RWPE1 (cell line): ENCODE data around the gene HDAC4.

Experiments used
- CTCF ChIA-PET: fragments of 350-600 bp; sonication (Branson Sonifier 250); formaldehyde crosslinking; extraction: SDS; loops from one replicate; lab custom pipeline; 2021; lab: Yijun Ruan, JAX
- POLR2A ChIA-PET: fragments of 400-600 bp; formaldehyde crosslinking; extraction: SDS; loops from one replicate; lab custom pipeline; 2020; ENCODE audit warnings: antibody characterized with exemption; ENCODE audit not compliant: low non-redundant PET; lab: Yijun Ruan, JAX
- DNase-seq: peaks from one replicate; pipeline ENCODE4 v3.0.0; 2012; ENCODE audit warnings: low spot score
- H3K27ac ChIP-seq: fragments of 450-650 bp; 2 replicates; pipeline ENCODE4 v1.5.1; 2017
- CTCF ChIP-seq: fragments of 450-650 bp; conservative IDR thresholded peaks from 2 replicates; pipeline ENCODE4 v1.5.1; 2017; ENCODE audit warnings: low read depth, mild to moderate bottlenecking

The HDAC4 gene

GRCh38 chr2:239227661-239228371, 173.0 kb downstream of the HDAC4 start:
- no peak for TF ChIP-seq CTCF
- CTCF ChIA-PET, result no interaction called here
- POLR2A ChIA-PET, result no interaction called here
- DNase-seq, result no peak
- H3K27ac ChIP-seq, result no peak overlapping the region

- CTCF ChIA-PET, result interaction anchor here (0.6 kb wide), 1 partner anchor 221 kb away, joined by 5 read pairs; no protein-coding TSS in a partner anchor
- H3K27ac ChIP-seq, result no peak overlapping the region
- no peak for TF ChIP-seq CTCF
These were observed 173.9 kb downstream of the HDAC4 start for GRCh38 chr2:239226677-239227581.

GRCh38 chr2:239225871-239226561, 174.8 kb downstream of the HDAC4 start:
- POLR2A ChIA-PET, result no interaction called here
- no peak overlapping the region for H3K27ac ChIP-seq
- DNase-seq, result no peak
- CTCF ChIA-PET, result interaction anchor here (0.6 kb wide), 1 partner anchor 702 kb away, joined by 3 read pairs; no protein-coding TSS in a partner anchor
- TF ChIP-seq CTCF, result no peak

More at GRCh38 chr2:239226677-239227581, 173.9 kb downstream of the HDAC4 start:
- no peak for DNase-seq
- POLR2A ChIA-PET, result no interaction called here

- no peak for TF ChIP-seq CTCF
- no peak overlapping the region for H3K27ac ChIP-seq
- DNase-seq, result no peak
- CTCF ChIA-PET, result interaction anchor here (0.6 kb wide), 1 partner anchor 8 kb away, joined by 4 read pairs; no protein-coding TSS in a partner anchor
- POLR2A ChIA-PET, result no interaction called here
These were observed 175.4 kb downstream of the HDAC4 start for GRCh38 chr2:239225371-239225851.

- no peak overlapping the region for H3K27ac ChIP-seq
- CTCF ChIA-PET, result interaction anchor here (0.6 kb wide), 1 partner anchor 8 kb away, joined by 4 read pairs; no protein-coding TSS in a partner anchor
- DNase-seq, result no peak
- no peak for TF ChIP-seq CTCF
- POLR2A ChIA-PET, result no interaction called here
These were observed 175.9 kb downstream of the HDAC4 start for GRCh38 chr2:239224955-239225354.

GRCh38 chr2:239224199-239224570, 176.6 kb downstream of the HDAC4 start:
- POLR2A ChIA-PET, result no interaction called here
- DNase-seq, result no peak
- CTCF ChIA-PET, result no interaction called here
- TF ChIP-seq CTCF, result no peak
- no peak overlapping the region for H3K27ac ChIP-seq
